RWPE2 (cell line): ENCODE data around the gene MFRP.
A peak's percentile ranks its signal among the peaks of the same experiment; 100 is the strongest.

Experiments used
- ATAC-seq: fragments of 200-7000 bp; cut with Tn5 transposase; 3 replicates; pipeline ENCODE4 v1.9.1; 2021; ENCODE audit warnings: low read depth
- DNase-seq: peaks from one replicate; pipeline ENCODE4 v3.0.0-alpha.2; 2020; ENCODE audit warnings: low spot score
- H3K27ac ChIP-seq: fragments of 450-650 bp; 2 replicates; pipeline ENCODE4 v1.5.1; 2017; ENCODE audit warnings: mild to moderate bottlenecking; ENCODE audit not compliant: poor library complexity, severe bottlenecking
- H3K27me3 ChIP-seq: fragments of 250-450 bp; sonication (Bioruptor Pico); 2 replicates; pipeline ENCODE4 v1.5.1; 2021; ENCODE audit warnings: mild to moderate bottlenecking, moderate library complexity; ENCODE audit not compliant: insufficient read depth, poor library complexity, severe bottlenecking
- H3K36me3 ChIP-seq: fragments of 250-450 bp; sonication (Bioruptor Pico); 2 replicates; pipeline ENCODE4 v1.5.1; 2020; ENCODE audit warnings: low read depth, mild to moderate bottlenecking, moderate library complexity
- H3K4me1 ChIP-seq: fragments of 250-450 bp; sonication (Bioruptor Pico); 2 replicates; pipeline ENCODE4 v1.5.1; 2021; ENCODE audit warnings: mild to moderate bottlenecking, moderate library complexity; ENCODE audit not compliant: insufficient read depth, poor library complexity, severe bottlenecking
- H3K4me3 ChIP-seq: fragments of 250-450 bp; sonication (Bioruptor Pico); 2 replicates; pipeline ENCODE4 v1.5.1; 2021; ENCODE audit warnings: mild to moderate bottlenecking, moderate library complexity; ENCODE audit not compliant: severe bottlenecking
- H3K9me3 ChIP-seq: fragments of 250-450 bp; sonication (Bioruptor Pico); 2 replicates; pipeline ENCODE4 v1.5.1; 2021; ENCODE audit warnings: mild to moderate bottlenecking, moderate library complexity; ENCODE audit not compliant: severe bottlenecking
- CTCF ChIP-seq: fragments of 450-650 bp; IDR thresholded peaks from one replicate; pipeline ENCODE4 v1.5.1; 2017; ENCODE audit warnings: mild to moderate bottlenecking, moderate library complexity; ENCODE audit not compliant: poor library complexity, severe bottlenecking

MFRP gene

DNA sequence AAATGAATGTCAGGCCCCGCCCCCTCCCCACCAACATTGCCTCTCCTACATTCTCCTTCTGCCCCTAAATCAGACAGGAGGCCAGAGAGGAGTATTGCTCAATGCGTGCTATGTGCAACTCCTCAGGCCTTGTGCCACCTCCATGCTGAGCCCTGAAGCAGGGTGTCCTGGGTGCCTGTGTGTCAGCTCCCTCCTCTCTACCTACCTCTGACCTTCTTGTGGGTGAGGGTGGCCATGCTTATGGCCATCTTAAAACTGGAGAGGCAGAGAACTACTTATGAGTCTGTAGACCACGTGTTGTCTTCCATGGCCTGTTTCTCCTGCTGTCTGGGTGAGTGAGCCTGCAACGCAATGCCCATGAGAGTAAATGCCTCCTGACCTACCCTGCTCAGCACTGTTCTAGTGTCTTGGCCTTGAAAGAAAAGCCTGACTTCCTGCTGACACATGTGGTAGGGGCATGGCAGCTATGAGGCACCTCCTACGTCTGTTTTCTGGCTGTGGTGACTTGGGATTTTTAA is 40.1 kb downstream of the MFRP start:
- Histone ChIP-seq H3K27me3 (no peaks in the 10 kb centered on the region), H3K4me1 (no peaks in the 10 kb centered on the region), H3K4me3 (no peak overlapping the region), H3K27ac (no peak overlapping the region), H3K9me3 (no peaks in the 10 kb centered on the region), H3K36me3 (peaks cover 28% of the 10 kb centered on the region)
- DNase-seq (no peak), ATAC-seq (0 out of 3 replicates have a peak, but pooled peaks have one; percentile 9)
- TF ChIP-seq CTCF, result no peak

- Histone ChIP-seq H3K36me3 (peaks cover 35% of the 10 kb centered on the region), H3K27me3 (no peaks in the 10 kb centered on the region), H3K4me3 (no peak overlapping the region), H3K27ac (no peak overlapping the region), H3K4me1 (no peaks in the 10 kb centered on the region), H3K9me3 (no peaks in the 10 kb centered on the region)
- ATAC-seq (no peak), DNase-seq (no peak)
- TF ChIP-seq CTCF, result no peak
These were observed 40.7 kb downstream of the MFRP start for GRCh38 chr11:119305556-119306372.

DNA sequence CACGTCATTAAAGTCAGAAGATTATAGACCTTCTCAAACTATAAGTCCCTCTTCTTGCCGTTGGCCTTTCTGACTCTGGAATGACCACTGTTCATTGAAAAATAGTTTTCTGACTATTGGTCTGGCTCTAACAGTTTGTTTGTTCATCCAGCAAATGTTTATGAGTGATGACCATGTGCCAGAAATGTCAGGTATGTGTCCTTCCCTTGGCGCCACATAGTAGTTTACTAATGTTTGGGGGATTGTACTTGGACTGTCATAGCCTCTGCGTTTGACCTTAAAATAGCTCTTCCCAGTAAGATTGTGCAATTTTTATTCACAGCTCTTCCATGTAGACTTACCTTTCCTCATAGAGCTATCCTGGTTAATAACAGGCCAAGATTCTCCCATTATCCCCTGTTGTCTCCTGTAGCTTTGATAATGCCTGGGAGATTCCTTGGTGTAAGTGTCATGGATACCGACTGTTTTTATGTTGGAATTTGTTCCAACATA is 43.2 kb downstream of the MFRP start:
- Histone ChIP-seq H3K27ac (no peak overlapping the region), H3K9me3 (no peaks in the 10 kb centered on the region), H3K4me1 (no peaks in the 10 kb centered on the region), H3K4me3 (no peak overlapping the region), H3K36me3 (peaks cover 57% of the 10 kb centered on the region), H3K27me3 (no peaks in the 10 kb centered on the region)
- no peak for ATAC-seq
- no peak for TF ChIP-seq CTCF
- no peak for DNase-seq

DNA sequence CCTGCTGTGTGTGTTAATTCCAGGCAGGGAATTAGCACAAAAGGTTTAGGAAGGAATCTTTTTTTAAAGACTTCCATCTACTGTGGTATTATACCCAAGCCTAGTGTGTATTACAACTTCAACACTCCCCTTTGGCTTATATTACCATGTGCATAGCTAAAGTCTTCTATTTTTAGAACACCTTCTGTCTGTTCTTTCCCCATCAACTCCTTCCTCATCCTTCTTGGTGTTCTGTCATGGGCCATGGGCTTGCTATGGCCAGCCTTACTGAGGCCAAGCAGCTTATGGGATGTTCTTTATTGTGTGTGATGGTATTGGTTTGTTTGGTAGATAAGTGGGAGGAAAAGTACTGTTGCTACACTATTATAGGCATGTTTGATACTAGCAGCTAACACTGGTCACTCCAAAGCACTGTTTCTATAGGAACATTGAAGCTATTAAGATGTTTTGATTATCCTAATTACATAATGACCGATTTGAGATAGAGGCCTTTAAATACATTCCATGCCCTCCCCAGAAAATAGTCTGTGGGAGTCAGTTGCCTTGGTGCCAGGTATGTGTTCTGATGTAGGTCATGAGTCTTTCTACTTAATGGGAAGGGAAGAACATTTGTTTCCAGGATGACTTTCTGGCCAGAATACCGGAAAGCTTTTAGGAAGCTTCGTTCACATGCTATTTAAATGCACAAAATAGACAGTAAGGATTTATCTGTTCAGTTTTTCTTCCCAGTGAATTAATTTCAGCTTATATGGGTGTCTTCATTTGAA is 46.1 kb downstream of the MFRP start:
- peaks cover 74% of the 10 kb centered on the region for H3K36me3 ChIP-seq
- no peak for DNase-seq
- H3K27ac ChIP-seq, result no peak overlapping the region

More for the DNA sequence above, 46.1 kb downstream of the MFRP start:
- no peak for TF ChIP-seq CTCF
- no peak for ATAC-seq
- Histone ChIP-seq H3K9me3 (no peaks in the 10 kb centered on the region), H3K4me3 (no peak overlapping the region), H3K27me3 (no peaks in the 10 kb centered on the region), H3K4me1 (no peaks in the 10 kb centered on the region)
